SK-N-SH treated with all-trans-retinoic acid at 6 μM for 48 hours (cell line): ENCODE measurements around the gene MAP3K12.

ENCODE experiments used
- ATAC-seq: fragments of 200-7000 bp; cut with Tn5 transposase; 3 replicates; pipeline ENCODE4 v1.9.1; 2020; ENCODE audit warnings: mild to moderate bottlenecking, moderate library complexity
- CREB5 ChIP-seq: fragments of 250-450 bp; sonication (Bioruptor Pico); IDR thresholded peaks from 2 replicates; pipeline ENCODE4 v1.5.1; 2020; ENCODE audit warnings: low read depth, mild to moderate bottlenecking, moderate library complexity
- CSDC2 ChIP-seq: fragments of 250-450 bp; sonication (Bioruptor Pico); IDR thresholded peaks from 2 replicates; pipeline ENCODE4 v1.5.0; 2020; ENCODE audit warnings: mild to moderate bottlenecking, moderate library complexity
- ESRRG ChIP-seq: fragments of 250-450 bp; sonication (Bioruptor Pico); IDR thresholded peaks from 2 replicates; pipeline ENCODE4 v1.6.1; 2021; ENCODE audit warnings: mild to moderate bottlenecking
- GLIS3 ChIP-seq: fragments of 250-450 bp; sonication (Bioruptor Pico); IDR thresholded peaks from 2 replicates; pipeline ENCODE4 v1.5.0; 2020; ENCODE audit warnings: mild to moderate bottlenecking, moderate library complexity
- ISL1 ChIP-seq: fragments of 250-450 bp; sonication (Bioruptor Pico); IDR thresholded peaks from 2 replicates; pipeline ENCODE4 v2.1.2; 2022; ENCODE audit warnings: mild to moderate bottlenecking, moderate library complexity
- PATZ1 ChIP-seq: fragments of 250-450 bp; sonication (Bioruptor Pico); IDR thresholded peaks from 2 replicates; pipeline ENCODE4 v1.8.0; 2020; ENCODE audit warnings: mild to moderate bottlenecking, moderate library complexity, borderline replicate concordance
- PPARA ChIP-seq: fragments of 250-450 bp; sonication (Bioruptor Pico); IDR thresholded peaks from 2 replicates; pipeline ENCODE4 v1.5.0; 2020; ENCODE audit warnings: mild to moderate bottlenecking, borderline replicate concordance
- SNAI2 ChIP-seq: fragments of 250-450 bp; sonication (Bioruptor Pico); IDR thresholded peaks from 2 replicates; pipeline ENCODE4 v1.5.0; 2020; ENCODE audit warnings: mild to moderate bottlenecking, moderate library complexity
- TCF4 ChIP-seq: fragments of 250-450 bp; sonication (Bioruptor Pico); IDR thresholded peaks from 2 replicates; pipeline ENCODE4 v1.8.0; 2021; ENCODE audit warnings: mild to moderate bottlenecking, moderate library complexity, borderline replicate concordance
- TOX ChIP-seq: fragments of 250-450 bp; sonication (Bioruptor Pico); IDR thresholded peaks from 2 replicates; pipeline ENCODE4 v1.8.0; 2021; ENCODE audit warnings: mild to moderate bottlenecking, moderate library complexity, borderline replicate concordance
- TSHZ2 ChIP-seq: fragments of 250-450 bp; sonication (Bioruptor Pico); IDR thresholded peaks from 2 replicates; pipeline ENCODE4 v1.5.0; 2020; ENCODE audit warnings: mild to moderate bottlenecking, moderate library complexity
- ZC3H10 ChIP-seq: fragments of 250-450 bp; sonication (Bioruptor Pico); IDR thresholded peaks from 2 replicates; pipeline ENCODE4 v1.5.1; 2021; ENCODE audit warnings: mild to moderate bottlenecking, moderate library complexity
- ZFP3 ChIP-seq: fragments of 250-450 bp; sonication (Bioruptor Pico); IDR thresholded peaks from 2 replicates; pipeline ENCODE4 v1.5.0; 2020; ENCODE audit warnings: mild to moderate bottlenecking, moderate library complexity
- ZFP30 ChIP-seq: fragments of 450-650 bp; formaldehyde crosslinking; IDR thresholded peaks from 2 replicates; pipeline ENCODE4 v1.5.0; 2022; ENCODE audit warnings: mild to moderate bottlenecking, moderate library complexity
- ZNF70 ChIP-seq: fragments of 450-650 bp; formaldehyde crosslinking; IDR thresholded peaks from 2 replicates; pipeline ENCODE4 v1.5.0; 2020; ENCODE audit warnings: mild to moderate bottlenecking, moderate library complexity
- ZNF8 ChIP-seq: fragments of 450-650 bp; formaldehyde crosslinking; IDR thresholded peaks from 2 replicates; pipeline ENCODE4 v1.5.0; 2020; ENCODE audit warnings: mild to moderate bottlenecking, moderate library complexity

MAP3K12 gene

GRCh38 chr12:53502331-53502730, 3.1 kb upstream of the MAP3K12 start:
- ATAC-seq, result no peak
- no peak for TF ChIP-seq ZNF70
- no peak for TF ChIP-seq TCF4 (CRISPR knock-in tag)
- no peak for TF ChIP-seq ISL1 (CRISPR knock-in tag)
- TF ChIP-seq ESRRG (CRISPR knock-in tag), result no peak
- no peak for TF ChIP-seq ZC3H10 (CRISPR knock-in tag)
- TF ChIP-seq, all 23 proteins: peak for 0

GRCh38 chr12:53501615-53502181, 2.4 kb upstream of the MAP3K12 start:
- ATAC-seq, result no peak
- TF ChIP-seq CREB5, result no peak
- no peak for TF ChIP-seq ZFP3 (CRISPR knock-in tag)
- TF ChIP-seq CSDC2 (CRISPR knock-in tag), result no peak

- TF ChIP-seq SNAI2 (CRISPR knock-in tag) (peak; percentile 46; the same call in 1 of the 2 replicates), CSDC2 (CRISPR knock-in tag) (no peak), ZNF8 (CRISPR knock-in tag) (peak; percentile 61; the same call in 1 of the 2 replicates), PPARA (CRISPR knock-in tag) (no peak), ZFP30 (CRISPR knock-in tag) (no peak), ZFP3 (CRISPR knock-in tag) (peak; percentile 99), TSHZ2 (CRISPR knock-in tag) (peak; percentile 56; the same call in 1 of the 2 replicates), GLIS3 (CRISPR knock-in tag) (0 out of 2 replicates have a peak, but pooled peaks have one; percentile 44), PATZ1 (CRISPR knock-in tag) (no peak), ISL1 (CRISPR knock-in tag) (0 out of 2 replicates have a peak, but pooled peaks have one; percentile 16), ZNF70 (0 out of 2 replicates have a peak, but pooled peaks have one; percentile 8), TOX (CRISPR knock-in tag) (no peak)
- ATAC-seq, result peak; percentile 80
Observed at GRCh38 chr12:53500776-53501614, 1.7 kb upstream of the MAP3K12 start, which contains the start of gene TARBP2. TSS of gene TARBP2 (plus strand) at chr12:53501283. CDS start at chr12:53501409, 126 bp downstream.

GRCh38 chr12:53500142-53500775, 1.0 kb upstream of the MAP3K12 start:
- TF ChIP-seq TSHZ2 (CRISPR knock-in tag) (no peak), ZFP30 (CRISPR knock-in tag) (no peak), TCF4 (CRISPR knock-in tag) (no peak), ZNF8 (CRISPR knock-in tag) (no peak), ISL1 (CRISPR knock-in tag) (no peak), TOX (CRISPR knock-in tag) (no peak), CREB5 (no peak), ESRRG (CRISPR knock-in tag) (0 out of 2 replicates have a peak, but pooled peaks have one; percentile 45)
- ATAC-seq, result peak; percentile 73
